ENCODE measurements around the gene ADAMTS14. TPM values are rescaled to one million over a fixed set of nuclear protein-coding genes. Genes with fewer than 3 reads are reported as not detected.

Gene ADAMTS14
- total RNA-seq, 3 donors from 2014 or later: 1.8 to 2.1 (median 2.1) TPM

- Histone ChIP-seq H3K4me1 (ENCODE audit: low read depth) (no peaks in the 10 kb centered on the region), H3K4me3 (no peak overlapping the region), H3K9me3 (no peaks in the 10 kb centered on the region), H3K36me3 (ENCODE audit: low read depth) (no peaks in the 10 kb centered on the region)
- DNase-seq: no peak
- TF ChIP-seq, protein P1, sequence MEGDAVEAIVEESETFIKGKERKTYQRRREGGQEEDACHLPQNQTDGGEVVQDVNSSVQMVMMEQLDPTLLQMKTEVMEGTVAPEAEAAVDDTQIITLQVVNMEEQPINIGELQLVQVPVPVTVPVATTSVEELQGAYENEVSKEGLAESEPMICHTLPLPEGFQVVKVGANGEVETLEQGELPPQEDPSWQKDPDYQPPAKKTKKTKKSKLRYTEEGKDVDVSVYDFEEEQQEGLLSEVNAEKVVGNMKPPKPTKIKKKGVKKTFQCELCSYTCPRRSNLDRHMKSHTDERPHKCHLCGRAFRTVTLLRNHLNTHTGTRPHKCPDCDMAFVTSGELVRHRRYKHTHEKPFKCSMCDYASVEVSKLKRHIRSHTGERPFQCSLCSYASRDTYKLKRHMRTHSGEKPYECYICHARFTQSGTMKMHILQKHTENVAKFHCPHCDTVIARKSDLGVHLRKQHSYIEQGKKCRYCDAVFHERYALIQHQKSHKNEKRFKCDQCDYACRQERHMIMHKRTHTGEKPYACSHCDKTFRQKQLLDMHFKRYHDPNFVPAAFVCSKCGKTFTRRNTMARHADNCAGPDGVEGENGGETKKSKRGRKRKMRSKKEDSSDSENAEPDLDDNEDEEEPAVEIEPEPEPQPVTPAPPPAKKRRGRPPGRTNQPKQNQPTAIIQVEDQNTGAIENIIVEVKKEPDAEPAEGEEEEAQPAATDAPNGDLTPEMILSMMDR (IDR thresholded peaks at IDR 0.05): no peak
- intact Hi-C loops (cut with DNase I, micrococcal nuclease): no loop called here
- ATAC-seq: no peak
These were observed 50.6 kb downstream of the ADAMTS14 start for GRCh38 chr10:70722820-70723424.

DNA sequence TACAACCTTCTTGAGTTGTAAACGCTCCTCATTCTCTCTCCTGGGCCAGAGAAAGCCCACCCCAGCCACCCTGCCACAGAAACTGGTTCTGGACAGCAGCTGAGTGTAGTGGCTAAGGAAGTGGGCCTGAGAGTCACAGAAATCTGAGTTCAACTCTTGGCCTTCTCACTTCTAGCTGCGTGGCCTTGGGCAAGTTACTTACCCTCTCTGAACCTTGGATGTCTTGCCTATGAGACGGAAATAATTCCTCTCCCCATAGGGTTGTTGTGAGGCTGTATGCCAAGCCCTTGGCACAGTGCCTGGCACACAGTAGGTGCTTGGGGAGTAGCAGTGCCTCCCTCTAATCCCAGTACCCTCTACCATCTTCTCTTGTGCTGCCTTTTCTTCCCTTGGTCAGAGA is 51.5 kb downstream of the ADAMTS14 start:
- no peak for ATAC-seq
- no peaks in the 10 kb centered on the region for H3K9me3 ChIP-seq
- H3K4me3 ChIP-seq: no peak overlapping the region
- no peaks in the 10 kb centered on the region for H3K36me3 ChIP-seq (ENCODE audit: low read depth)
- no peak for DNase-seq
- no peaks in the 10 kb centered on the region for H3K4me1 ChIP-seq (ENCODE audit: low read depth)
- intact Hi-C loops (cut with DNase I, micrococcal nuclease): no loop called here
- TF ChIP-seq, protein P1 (IDR thresholded peaks at IDR 0.05): no peak

DNA sequence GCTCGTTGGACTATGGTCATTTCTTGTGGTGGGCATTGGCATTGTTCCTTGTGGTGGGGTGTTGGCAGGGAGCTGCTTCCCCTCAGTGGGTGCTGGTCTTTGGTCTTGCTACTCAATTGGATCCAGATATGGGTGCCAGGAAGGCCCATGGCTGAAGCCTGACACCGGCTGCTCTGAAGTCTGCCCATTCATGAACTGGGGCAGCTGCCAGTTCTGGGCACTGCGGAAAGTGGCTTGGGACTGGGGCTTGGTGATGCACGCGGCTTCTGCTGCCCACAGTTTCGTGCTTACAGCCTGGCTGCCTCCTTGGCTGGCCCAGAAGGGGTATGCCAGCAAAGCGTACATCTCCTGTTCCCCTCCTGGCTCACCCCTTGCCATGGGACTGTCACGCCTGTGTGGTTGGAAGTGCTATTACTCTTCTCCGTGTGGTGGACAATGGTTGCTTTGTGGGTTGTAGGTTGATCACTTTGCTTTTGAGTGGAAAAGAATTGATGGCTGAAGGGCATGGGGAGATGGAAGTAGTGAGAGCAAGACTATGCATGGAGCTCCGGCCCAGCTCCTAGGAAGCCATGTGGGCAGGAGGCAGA is 54.7 kb downstream of the ADAMTS14 start:
- TF ChIP-seq, protein P1 (IDR thresholded peaks at IDR 0.05): no peak
- ATAC-seq (no peak), DNase-seq (no peak)
- intact Hi-C loops (cut with DNase I, micrococcal nuclease): no loop called here
- H3K4me3 ChIP-seq: no peak overlapping the region
- H3K9me3 ChIP-seq: no peaks in the 10 kb centered on the region
- H3K36me3 ChIP-seq (ENCODE audit: low read depth): no peaks in the 10 kb centered on the region
- H3K4me1 ChIP-seq (ENCODE audit: low read depth): no peaks in the 10 kb centered on the region

GRCh38 chr10:70728328-70728727 is 56.0 kb downstream of the ADAMTS14 start:
- Histone ChIP-seq H3K4me3 (no peak overlapping the region), H3K36me3 (ENCODE audit: low read depth) (no peaks in the 10 kb centered on the region), H3K9me3 (no peaks in the 10 kb centered on the region), H3K4me1 (ENCODE audit: low read depth) (no peaks in the 10 kb centered on the region)
- intact Hi-C loops (cut with DNase I, micrococcal nuclease): no loop called here
- no peak for ATAC-seq
- TF ChIP-seq, protein P1 (IDR thresholded peaks at IDR 0.05): no peak
- DNase-seq: no peak

DNA sequence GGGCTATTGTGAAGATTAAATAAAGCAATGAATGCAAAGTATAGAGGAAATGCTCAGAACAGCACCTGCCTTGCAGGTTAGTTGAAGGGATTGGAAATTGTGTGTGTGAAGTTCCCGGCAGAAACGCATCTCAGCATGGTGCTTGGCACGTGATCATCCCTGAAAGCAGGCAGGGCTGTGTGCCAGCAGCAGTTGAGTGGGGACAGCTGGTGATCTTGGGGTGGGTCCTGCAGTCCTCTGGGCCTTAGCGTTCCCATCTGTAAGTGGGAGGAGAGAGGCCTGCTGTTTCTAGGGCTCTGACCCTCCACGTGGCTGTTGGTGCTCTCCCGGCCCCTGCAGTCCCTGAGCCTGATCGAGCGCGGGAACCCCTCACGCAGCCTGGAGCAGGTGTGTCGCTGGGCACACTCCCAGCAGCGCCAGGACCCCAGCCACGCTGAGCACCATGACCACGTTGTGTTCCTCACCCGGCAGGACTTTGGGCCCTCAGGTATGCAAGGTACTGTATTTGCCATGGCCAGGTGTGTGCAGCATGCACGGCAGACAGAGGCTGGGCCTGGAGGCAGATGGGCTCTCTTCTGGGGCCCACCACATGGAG is 57.6 kb downstream of the ADAMTS14 start:
- TF ChIP-seq, protein P1 (IDR thresholded peaks at IDR 0.05): no peak
- intact Hi-C loops (cut with DNase I, micrococcal nuclease): no loop called here
- Histone ChIP-seq H3K36me3 (ENCODE audit: low read depth) (no peaks in the 10 kb centered on the region), H3K4me1 (ENCODE audit: low read depth) (no peaks in the 10 kb centered on the region), H3K9me3 (no peaks in the 10 kb centered on the region), H3K4me3 (no peak overlapping the region)
- ATAC-seq (peak; percentile 38), DNase-seq (peak in 2 of 3 donors; percentile 23 to 51)

All from mucosa of descending colon (tissue), 3 donors.